Activated T-cell treated with anti-CD3 and anti-CD28 coated beads, Interleukin-2, amount 50 U/mL, for 48 hours (primary cell): ENCODE measurements around the gene UBXN6.

ENCODE experiments used
- DNase-seq, 2 experiments: peaks; one replicate each; pipeline ENCODE4 v3.0.0-alpha.2; 2020

UBXN6 gene

GRCh38 chr19:4457654-4458395 is at the start of gene UBXN6:
TSS of gene UBXN6 (minus strand) at chr19:4457794. CDS start at chr19:4457697, 97 bp downstream.
- DNase-seq: peak; percentile 99

- DNase-seq: no peak
Measured at GRCh38 chr19:4507150-4507452, 49.5 kb upstream of the UBXN6 start.

- peak; percentile 26 to 28 for DNase-seq
Measured at GRCh38 chr19:4506449-4507149, 49.0 kb upstream of the UBXN6 start.

GRCh38 chr19:4505570-4506448 is 48.2 kb upstream of the UBXN6 start:
- no peak for DNase-seq

GRCh38 chr19:4504891-4505569 is 47.4 kb upstream of the UBXN6 start:
- DNase-seq: no peak

- DNase-seq: no peak
Measured at GRCh38 chr19:4504297-4504701, 46.7 kb upstream of the UBXN6 start.

GRCh38 chr19:4503825-4504170 is 46.2 kb upstream of the UBXN6 start:
- no peak for DNase-seq

GRCh38 chr19:4503132-4503824 is 45.7 kb upstream of the UBXN6 start:
- DNase-seq: no peak

- DNase-seq: no peak
Measured at GRCh38 chr19:4502282-4503131, 44.9 kb upstream of the UBXN6 start.

- no peak for DNase-seq
Measured at GRCh38 chr19:4501691-4502090, 44.1 kb upstream of the UBXN6 start.

GRCh38 chr19:4500841-4501591 is 43.4 kb upstream of the UBXN6 start:
- no peak for DNase-seq

GRCh38 chr19:4499855-4500254 is 42.3 kb upstream of the UBXN6 start:
- DNase-seq: no peak

- DNase-seq: no peak
Measured at GRCh38 chr19:4499318-4499717, 41.7 kb upstream of the UBXN6 start.

- DNase-seq: no peak
Measured at GRCh38 chr19:4498694-4499093, 41.1 kb upstream of the UBXN6 start.

- DNase-seq: no peak
Measured at GRCh38 chr19:4497770-4498389, 40.3 kb upstream of the UBXN6 start.

- no peak for DNase-seq
Measured at GRCh38 chr19:4496304-4496703, 38.7 kb upstream of the UBXN6 start.

GRCh38 chr19:4495471-4495870 is 37.9 kb upstream of the UBXN6 start:
- DNase-seq: no peak

- DNase-seq: no peak
Measured at GRCh38 chr19:4494691-4495064, 37.1 kb upstream of the UBXN6 start.

GRCh38 chr19:4493929-4494690 is 36.5 kb upstream of the UBXN6 start:
- DNase-seq: no peak
